DND-41 (cell line): Measurements from ENCODE around the gene NOTCH2.

Experiments
- ATAC-seq: fragments of 200-7000 bp; cut with Tn5 transposase; 3 replicates; pipeline ENCODE4 v1.9.1; 2021; ENCODE audit warnings: low read depth; ENCODE audit not compliant: insufficient read depth
- DNase-seq: peaks from one replicate; pipeline ENCODE4 v3.0.0-alpha.2; 2020
- H2AFZ ChIP-seq: 2 replicates; pipeline ENCODE4 v1.6.0; 2012; ENCODE audit warnings: low read depth, low read length
- H3K27ac ChIP-seq: 2 replicates; pipeline ENCODE4 v1.5.1; 2012; ENCODE audit warnings: low read length, inconsistent platforms
- H3K27me3 ChIP-seq: fragments of 200-600 bp; sonication (generic); 2 replicates; pipeline ENCODE4 v1.6.0; 2012; ENCODE audit warnings: low read length, mild to moderate bottlenecking, inconsistent platforms; ENCODE audit not compliant: insufficient read depth, poor library complexity
- H3K36me3 ChIP-seq: 2 replicates; pipeline ENCODE4 v1.5.1; 2012; ENCODE audit warnings: low read length, inconsistent platforms; ENCODE audit not compliant: insufficient read depth
- H3K4me1 ChIP-seq: 2 replicates; pipeline ENCODE4 v1.5.1; 2012; ENCODE audit warnings: mild to moderate bottlenecking, low read length; ENCODE audit not compliant: insufficient read depth
- H3K4me2 ChIP-seq: 2 replicates; pipeline ENCODE4 v1.6.0; 2012; ENCODE audit warnings: mild to moderate bottlenecking, moderate library complexity, low read length, inconsistent platforms; ENCODE audit not compliant: insufficient read depth
- H3K4me3 ChIP-seq, 2 experiments: fragments of 200-600 bp in 1 of 2; shearing (Covaris generic) in 1 of 2; 2 replicates each; pipeline ENCODE4 v1.5.1; 2012 to 2016; ENCODE audit warnings: inconsistent platforms in 2 of 2, low read length in 2 of 2, mild to moderate bottlenecking in 2 of 2, low read depth in 1 of 2, moderate library complexity in 1 of 2
- H3K79me2 ChIP-seq: 2 replicates; pipeline ENCODE4 v1.6.0; 2012; ENCODE audit warnings: low read length, inconsistent platforms; ENCODE audit not compliant: insufficient read depth
- H3K9ac ChIP-seq: 2 replicates; pipeline ENCODE4 v1.6.0; 2012; ENCODE audit warnings: low read depth, mild to moderate bottlenecking, inconsistent platforms, low read length, moderate library complexity
- H3K9me3 ChIP-seq: 2 replicates; pipeline ENCODE4 v1.5.1; 2012; ENCODE audit warnings: low read length, moderate library complexity, mild to moderate bottlenecking, inconsistent platforms; ENCODE audit not compliant: insufficient read depth, severe bottlenecking
- H4K20me1 ChIP-seq: 2 replicates; pipeline ENCODE4 v1.6.0; 2012; ENCODE audit warnings: low read length; ENCODE audit not compliant: insufficient read depth
- EZH2 ChIP-seq: IDR thresholded peaks from 3 replicates; pipeline ENCODE4 v1.6.1; 2012; ENCODE audit warnings: borderline replicate concordance, low read depth, mild to moderate bottlenecking, moderate library complexity, low read length, inconsistent platforms; ENCODE audit not compliant: severe bottlenecking
- TF ChIP-seq, protein P1 (sequence below): IDR thresholded peaks from 2 replicates; pipeline ENCODE4 v1.5.1; 2012; ENCODE audit warnings: borderline replicate concordance, low read length, moderate library complexity, mild to moderate bottlenecking; ENCODE audit not compliant: poor library complexity, severe bottlenecking; ENCODE audit errors: extremely low read depth

Gene NOTCH2

DNA sequence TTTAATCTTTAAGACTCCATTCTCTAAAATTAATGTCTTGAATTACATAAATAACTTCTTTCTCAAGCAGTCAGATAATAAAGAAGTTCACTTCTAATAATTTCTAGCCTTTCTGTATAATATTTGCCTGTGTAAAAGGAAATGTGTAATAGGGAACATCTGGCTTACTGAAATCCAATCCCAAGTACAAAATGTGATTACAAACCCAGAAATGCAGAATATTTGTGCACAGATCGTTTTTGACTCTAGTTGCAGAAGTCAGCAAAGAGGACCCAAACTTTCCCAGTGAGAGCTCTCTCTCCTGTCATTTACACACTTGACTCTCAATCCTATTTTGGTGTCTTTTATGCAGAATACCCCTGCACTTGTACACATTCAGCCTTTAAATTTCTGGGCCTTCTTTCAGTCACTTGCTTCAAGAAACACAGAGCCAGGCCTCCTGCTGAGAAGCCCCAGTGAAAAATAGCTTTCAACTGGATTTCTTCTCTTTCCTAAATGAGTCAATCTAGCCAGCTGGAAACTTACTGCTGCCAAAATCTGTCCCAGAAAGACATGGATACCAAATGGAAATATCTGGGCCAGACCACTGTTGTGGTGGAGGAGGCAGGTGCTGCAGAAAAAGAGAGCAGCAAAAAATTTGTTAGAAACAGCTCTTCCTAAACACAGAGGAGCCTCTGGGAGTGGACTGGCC is 104.6 kb downstream of the NOTCH2 start:
- no peak for ATAC-seq
- peaks cover 62% of the 10 kb centered on the region for H3K36me3 ChIP-seq
- H3K27ac ChIP-seq = no peak overlapping the region
- no peak overlapping the region for H3K9ac ChIP-seq
- no peaks in the 10 kb centered on the region for H3K4me1 ChIP-seq
- no peaks in the 10 kb centered on the region for H3K9me3 ChIP-seq
- H4K20me1 ChIP-seq = no peaks in the 10 kb centered on the region
- no peak for TF ChIP-seq EZH2
- TF ChIP-seq, protein P1, sequence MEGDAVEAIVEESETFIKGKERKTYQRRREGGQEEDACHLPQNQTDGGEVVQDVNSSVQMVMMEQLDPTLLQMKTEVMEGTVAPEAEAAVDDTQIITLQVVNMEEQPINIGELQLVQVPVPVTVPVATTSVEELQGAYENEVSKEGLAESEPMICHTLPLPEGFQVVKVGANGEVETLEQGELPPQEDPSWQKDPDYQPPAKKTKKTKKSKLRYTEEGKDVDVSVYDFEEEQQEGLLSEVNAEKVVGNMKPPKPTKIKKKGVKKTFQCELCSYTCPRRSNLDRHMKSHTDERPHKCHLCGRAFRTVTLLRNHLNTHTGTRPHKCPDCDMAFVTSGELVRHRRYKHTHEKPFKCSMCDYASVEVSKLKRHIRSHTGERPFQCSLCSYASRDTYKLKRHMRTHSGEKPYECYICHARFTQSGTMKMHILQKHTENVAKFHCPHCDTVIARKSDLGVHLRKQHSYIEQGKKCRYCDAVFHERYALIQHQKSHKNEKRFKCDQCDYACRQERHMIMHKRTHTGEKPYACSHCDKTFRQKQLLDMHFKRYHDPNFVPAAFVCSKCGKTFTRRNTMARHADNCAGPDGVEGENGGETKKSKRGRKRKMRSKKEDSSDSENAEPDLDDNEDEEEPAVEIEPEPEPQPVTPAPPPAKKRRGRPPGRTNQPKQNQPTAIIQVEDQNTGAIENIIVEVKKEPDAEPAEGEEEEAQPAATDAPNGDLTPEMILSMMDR = no peak
- no peak for DNase-seq
- no peak overlapping the region for H2AFZ ChIP-seq
- no peaks in the 10 kb centered on the region for H3K27me3 ChIP-seq
- H3K4me3 ChIP-seq = no peak overlapping the region
- H3K4me2 ChIP-seq = no peak overlapping the region
- H3K79me2 ChIP-seq = no peaks in the 10 kb centered on the region

DNA sequence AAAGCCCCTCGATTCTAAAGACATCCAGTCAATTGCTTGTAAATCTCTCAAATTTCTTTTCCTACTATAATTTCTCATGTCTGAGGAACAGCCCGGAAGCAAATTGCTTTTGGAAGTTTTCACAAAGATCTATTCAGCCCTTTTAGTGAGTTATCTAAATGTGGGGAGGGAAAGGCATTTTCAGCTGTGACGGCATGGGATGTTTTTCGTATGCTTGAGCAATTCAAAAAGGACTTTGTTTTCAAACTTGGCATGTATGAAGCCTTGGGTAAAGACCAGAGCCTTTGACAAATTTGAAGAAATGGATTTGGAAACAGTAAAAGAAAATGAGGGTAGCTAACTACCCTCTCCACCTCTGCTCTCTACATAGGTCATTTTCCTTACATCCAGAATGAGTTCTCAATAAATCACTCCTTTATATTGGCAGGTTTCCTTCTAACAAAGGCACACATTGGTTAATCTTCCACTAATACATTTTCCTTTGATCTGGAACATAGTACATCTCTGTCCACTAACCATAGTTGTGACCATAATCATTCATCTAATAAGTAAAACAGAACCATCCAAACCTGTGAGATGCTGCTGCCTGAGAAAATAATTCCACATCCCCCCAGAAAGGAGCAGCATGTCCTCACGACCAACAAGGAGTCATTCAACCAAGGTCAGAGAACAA is 107.0 kb downstream of the NOTCH2 start:
- TF ChIP-seq, protein P1 = no peak
- no peak for TF ChIP-seq EZH2
- no peaks in the 10 kb centered on the region for H4K20me1 ChIP-seq
- no peak for DNase-seq

DNA sequence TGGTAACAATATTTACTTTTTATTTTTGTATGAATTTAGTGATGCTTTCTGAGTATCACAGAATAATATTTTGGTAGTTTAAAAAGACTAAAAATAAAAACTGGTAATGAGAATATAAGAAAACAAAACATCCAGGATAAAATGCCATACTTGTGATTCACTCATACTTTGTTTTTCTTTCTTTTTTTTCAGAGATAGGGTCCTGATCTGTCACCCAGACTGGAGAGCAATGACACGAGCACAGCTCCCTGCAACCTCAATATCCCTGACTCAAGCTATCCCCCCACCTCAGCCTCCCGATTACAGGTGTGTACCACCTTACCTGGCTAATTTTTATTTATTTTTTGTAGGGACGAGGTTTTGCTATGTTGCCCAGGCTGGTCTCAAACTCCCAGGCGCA is 109.0 kb downstream of the NOTCH2 start:
- ATAC-seq (no peak), DNase-seq (no peak)
- no peak for TF ChIP-seq EZH2
- TF ChIP-seq, protein P1 = no peak
- Histone ChIP-seq H3K9ac (no peak overlapping the region), H3K36me3 (peaks cover 44% of the 10 kb centered on the region), H3K4me3 (no peak overlapping the region), H3K4me2 (no peak overlapping the region), H2AFZ (no peak overlapping the region), H3K79me2 (no peaks in the 10 kb centered on the region), H3K9me3 (no peaks in the 10 kb centered on the region), H4K20me1 (no peaks in the 10 kb centered on the region), H3K4me1 (no peaks in the 10 kb centered on the region), H3K27ac (no peak overlapping the region), H3K27me3 (no peaks in the 10 kb centered on the region)

More for the DNA sequence above, 107.0 kb downstream of the NOTCH2 start:
- Histone ChIP-seq H3K27me3 (no peaks in the 10 kb centered on the region), H3K4me3 (no peak overlapping the region), H3K9ac (no peak overlapping the region), H3K36me3 (peaks cover 56% of the 10 kb centered on the region), H3K27ac (no peak overlapping the region), H3K4me1 (no peaks in the 10 kb centered on the region), H3K4me2 (no peak overlapping the region), H2AFZ (no peak overlapping the region), H3K79me2 (no peaks in the 10 kb centered on the region), H3K9me3 (no peaks in the 10 kb centered on the region)
- ATAC-seq = no peak
